GM19438 (cell line): ENCODE data around the gene SLFNL1.
A peak's percentile ranks its signal among the peaks of the same experiment; 100 is the strongest.

Source experiments
- ATAC-seq: cut with Tn5 transposase; IDR thresholded peaks from one replicate; pipeline ENCODE4 v1.9.1; 2021; ENCODE audit warnings: low read depth; ENCODE audit not compliant: unreplicated experiment

The SLFNL1 gene

GRCh38 chr1:40987439-40988276 is 33.9 kb downstream of the SLFNL1 start:
- no peak for ATAC-seq

- no peak for ATAC-seq
Measured at GRCh38 chr1:40986956-40987355, 34.6 kb downstream of the SLFNL1 start.

- no peak for ATAC-seq
Measured at GRCh38 chr1:40986328-40986783, 35.2 kb downstream of the SLFNL1 start.

GRCh38 chr1:40985875-40986274 is 35.6 kb downstream of the SLFNL1 start:
- ATAC-seq: no peak

GRCh38 chr1:40985161-40985560 is 36.4 kb downstream of the SLFNL1 start:
- no peak for ATAC-seq

- no peak for ATAC-seq
Measured at GRCh38 chr1:40984531-40984930, 37.0 kb downstream of the SLFNL1 start.

GRCh38 chr1:40984066-40984465 is 37.5 kb downstream of the SLFNL1 start:
- no peak for ATAC-seq

- no peak for ATAC-seq
Measured at GRCh38 chr1:40983286-40983685, 38.2 kb downstream of the SLFNL1 start.

- no peak for ATAC-seq
Measured at GRCh38 chr1:40982721-40983120, 38.8 kb downstream of the SLFNL1 start.

GRCh38 chr1:40981691-40982448 is 39.7 kb downstream of the SLFNL1 start:
- no peak for ATAC-seq

GRCh38 chr1:40980453-40981121 is 40.9 kb downstream of the SLFNL1 start:
- ATAC-seq: peak; percentile 7

GRCh38 chr1:40980068-40980452 is 41.5 kb downstream of the SLFNL1 start:
- ATAC-seq: peak; percentile 15

- peak; percentile 85 for ATAC-seq
Measured at GRCh38 chr1:40979241-40980067, 42.1 kb downstream of the SLFNL1 start, which contains the start of gene CTPS1. Gene CTPS1 (plus strand): TSS chr1:40979696. CDS start chr1:40983291, 3,595 bp downstream.

GRCh38 chr1:40978886-40979240 is 42.7 kb downstream of the SLFNL1 start:
- no peak for ATAC-seq

GRCh38 chr1:40977716-40978115 is 43.8 kb downstream of the SLFNL1 start:
- no peak for ATAC-seq

GRCh38 chr1:40976952-40977690 is 44.4 kb downstream of the SLFNL1 start:
- no peak for ATAC-seq

- no peak for ATAC-seq
Measured at GRCh38 chr1:40974945-40975344, 46.6 kb downstream of the SLFNL1 start.

- no peak for ATAC-seq
Measured at GRCh38 chr1:40973912-40974311, 47.6 kb downstream of the SLFNL1 start.

GRCh38 chr1:40971966-40972365 is 49.6 kb downstream of the SLFNL1 start:
- no peak for ATAC-seq

- no peak for ATAC-seq
Measured at GRCh38 chr1:40969445-40969844, 52.1 kb downstream of the SLFNL1 start.
